Middle frontal gyrus (tissue), 1 donor: ENCODE results near the gene FHL2.

Experiments used
- DNase-seq: peaks from one replicate; pipeline ENCODE4 v3.0.0-alpha.2; 2015; ENCODE audit warnings: low spot score; ENCODE audit errors: extremely low spot score

The FHL2 gene

DNA sequence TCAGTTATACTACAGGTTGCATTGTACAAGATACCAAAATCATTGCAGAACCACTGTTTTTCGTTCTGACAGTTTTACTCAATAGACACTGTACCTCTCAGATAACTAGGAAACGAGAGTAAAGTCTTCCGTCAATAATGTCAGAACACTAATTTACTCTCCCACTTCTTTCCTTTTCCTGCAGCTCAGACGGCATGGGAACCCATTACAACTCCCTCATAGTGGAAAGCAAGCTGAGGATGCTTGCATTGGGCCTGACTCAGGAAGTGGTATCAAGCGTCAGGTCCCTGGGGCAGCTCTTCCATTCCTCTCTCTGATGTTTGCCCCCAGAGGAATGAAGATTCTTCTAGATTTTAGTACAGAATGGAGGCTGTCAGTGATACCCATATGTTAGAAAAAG lies 23.9 kb upstream of the FHL2 start:
- DNase-seq = no peak

- DNase-seq = no peak
Measured at GRCh38 chr2:105421053-105421452, 22.2 kb upstream of the FHL2 start.

GRCh38 chr2:105418522-105418921 lies 19.7 kb upstream of the FHL2 start:
- DNase-seq = no peak

- no peak for DNase-seq
Measured at GRCh38 chr2:105417857-105418436, 19.1 kb upstream of the FHL2 start.

DNA sequence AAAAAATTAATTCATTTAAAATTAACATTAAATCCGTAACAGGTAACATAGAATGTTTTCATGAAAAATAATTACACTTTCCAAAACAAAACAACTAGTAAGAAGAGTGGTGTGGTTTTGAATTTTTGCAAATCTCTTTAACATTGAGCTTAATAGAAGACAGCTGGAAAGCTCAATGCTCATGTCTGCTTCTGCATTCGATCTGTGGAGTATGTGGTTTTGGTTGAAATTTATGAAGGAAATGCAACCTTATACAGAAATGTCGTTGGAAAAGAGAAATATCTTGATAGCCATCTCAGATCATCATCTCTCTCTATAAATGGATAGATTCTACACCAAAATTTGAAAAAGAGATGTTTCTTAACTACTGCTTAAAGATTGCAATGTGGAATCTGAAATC lies 17.3 kb upstream of the FHL2 start:
- DNase-seq = no peak

- no peak for DNase-seq
Measured at GRCh38 chr2:105415007-105415406, 16.2 kb upstream of the FHL2 start.

GRCh38 chr2:105413206-105413605 lies 14.4 kb upstream of the FHL2 start:
- no peak for DNase-seq

- no peak for DNase-seq
Measured at GRCh38 chr2:105412584-105412983, 13.7 kb upstream of the FHL2 start.

- DNase-seq = no peak
Measured at GRCh38 chr2:105411720-105412407, 13.0 kb upstream of the FHL2 start.

GRCh38 chr2:105410554-105410953 lies 11.7 kb upstream of the FHL2 start:
- no peak for DNase-seq

DNA sequence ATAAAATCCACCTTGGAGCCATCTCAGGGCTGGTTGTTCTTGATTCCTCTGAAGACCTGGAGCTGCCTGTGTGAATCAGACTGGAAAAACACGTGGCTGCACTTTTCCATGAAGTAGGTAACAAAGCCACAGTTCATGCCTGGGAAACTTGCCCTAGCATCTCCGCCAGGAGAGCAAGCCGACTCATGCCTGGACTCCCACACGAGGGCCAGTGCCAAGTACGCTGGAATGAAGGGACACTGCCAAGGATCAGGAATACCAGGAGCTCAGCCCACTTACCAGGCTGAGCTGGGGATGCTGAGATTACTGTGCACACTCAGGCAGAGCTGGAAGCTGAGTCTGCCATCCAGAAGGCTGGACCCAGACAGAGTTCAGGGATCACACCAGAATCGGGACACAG lies 10.9 kb upstream of the FHL2 start:
- no peak for DNase-seq

DNA sequence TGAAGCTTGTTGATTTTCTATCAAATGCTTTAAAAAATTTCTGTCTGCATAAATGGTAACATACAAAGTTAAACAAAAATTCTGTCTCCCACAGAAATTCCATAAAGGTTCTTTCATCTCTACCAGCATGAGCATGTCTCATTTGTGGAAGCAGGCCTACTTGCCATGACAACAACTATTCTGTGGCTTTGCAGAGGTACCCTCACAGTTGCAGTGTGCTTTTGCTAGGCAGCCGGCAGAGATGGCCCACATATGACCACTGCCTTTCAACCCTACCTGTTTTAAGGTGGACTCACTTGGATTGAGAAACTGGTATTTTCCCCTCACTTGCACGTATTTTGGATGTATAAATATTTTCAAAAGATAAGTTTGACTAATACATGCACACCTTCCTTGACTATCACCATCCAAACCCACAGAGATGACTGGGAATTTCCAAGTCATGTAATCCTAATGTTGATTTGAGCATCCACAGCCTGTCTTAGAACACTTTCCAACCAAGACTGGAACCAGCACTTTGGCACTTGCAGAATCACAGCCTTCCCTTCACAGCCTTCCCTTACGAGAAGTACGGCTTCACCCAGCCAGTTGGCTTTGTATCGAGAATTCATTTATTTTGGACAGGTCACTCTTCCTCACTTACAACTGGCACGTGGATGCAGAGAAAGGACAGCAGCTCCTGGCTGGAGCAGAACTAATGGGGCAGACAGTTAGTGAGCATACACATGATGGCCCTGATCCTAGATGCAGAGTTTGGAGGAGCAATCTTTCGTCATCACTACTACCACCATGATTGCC lies 9.3 kb upstream of the FHL2 start:
- DNase-seq = no peak

GRCh38 chr2:105406221-105406620 lies 7.4 kb upstream of the FHL2 start:
- no peak for DNase-seq

DNA sequence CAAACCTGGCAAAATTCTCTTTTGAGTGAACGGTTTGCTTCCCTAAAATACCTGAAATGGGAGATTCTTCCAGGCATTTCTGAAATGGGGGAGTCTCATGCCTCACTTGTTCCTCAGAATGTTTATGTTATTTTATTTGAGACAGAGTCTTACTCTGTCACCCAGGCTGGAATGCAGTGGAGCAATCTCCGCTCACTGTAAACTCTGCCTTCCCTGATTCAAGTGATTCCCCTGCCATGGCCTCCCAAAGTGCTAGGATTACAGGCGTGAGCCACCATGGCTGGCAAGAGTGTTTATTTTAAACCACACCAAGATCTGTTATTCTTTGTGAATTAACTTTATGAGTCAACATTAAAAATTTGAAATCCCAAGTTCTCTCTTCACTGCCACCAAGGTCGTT lies 6.4 kb upstream of the FHL2 start:
- DNase-seq = no peak

GRCh38 chr2:105404736-105405135 lies 5.9 kb upstream of the FHL2 start:
- no peak for DNase-seq

DNA sequence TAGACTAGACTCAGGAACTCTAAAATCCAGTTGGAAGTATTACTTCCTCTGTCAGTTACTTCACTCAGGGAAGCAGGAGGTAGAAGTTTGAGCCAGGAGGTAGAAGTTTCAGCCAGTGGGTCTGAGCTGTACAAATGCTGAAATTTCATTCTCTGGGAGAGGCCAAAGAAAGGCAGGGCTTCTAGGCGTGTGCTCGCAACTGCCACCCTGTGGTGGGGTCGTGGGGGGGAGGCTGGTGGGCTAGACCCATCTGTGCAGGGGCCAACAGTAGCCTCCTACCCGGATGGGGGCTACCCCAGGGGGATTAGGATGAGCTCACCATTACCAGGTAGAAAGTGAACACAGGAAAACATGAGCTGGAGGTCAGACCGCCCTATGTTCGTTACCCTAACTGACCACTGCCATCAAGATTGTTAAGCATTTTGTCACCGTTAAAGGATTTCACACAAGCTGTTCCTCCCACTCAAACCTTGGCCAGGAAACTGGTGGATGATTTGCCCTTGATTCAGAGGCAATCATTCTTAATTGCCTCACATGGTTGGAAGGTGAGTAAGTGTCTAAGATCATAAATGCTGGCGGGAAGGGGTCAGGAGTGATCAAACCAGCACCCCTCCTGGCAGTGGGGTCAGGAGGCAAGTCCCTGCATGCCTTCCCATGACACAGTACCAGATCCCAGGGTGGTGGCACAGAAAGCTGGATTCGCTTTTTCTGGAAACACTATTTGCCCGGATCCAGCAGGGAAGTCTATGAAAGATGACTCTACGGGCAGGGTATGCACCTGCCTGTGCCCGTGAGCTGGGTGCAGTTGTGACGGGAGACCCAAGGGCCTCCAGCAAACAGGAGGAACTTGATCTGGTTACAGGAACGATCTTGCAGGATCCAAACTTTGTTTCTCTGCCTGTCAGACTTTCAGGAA lies 5.2 kb upstream of the FHL2 start:
- DNase-seq = no peak

- no peak for DNase-seq
Measured at GRCh38 chr2:105403241-105403782, 4.5 kb upstream of the FHL2 start.

DNA sequence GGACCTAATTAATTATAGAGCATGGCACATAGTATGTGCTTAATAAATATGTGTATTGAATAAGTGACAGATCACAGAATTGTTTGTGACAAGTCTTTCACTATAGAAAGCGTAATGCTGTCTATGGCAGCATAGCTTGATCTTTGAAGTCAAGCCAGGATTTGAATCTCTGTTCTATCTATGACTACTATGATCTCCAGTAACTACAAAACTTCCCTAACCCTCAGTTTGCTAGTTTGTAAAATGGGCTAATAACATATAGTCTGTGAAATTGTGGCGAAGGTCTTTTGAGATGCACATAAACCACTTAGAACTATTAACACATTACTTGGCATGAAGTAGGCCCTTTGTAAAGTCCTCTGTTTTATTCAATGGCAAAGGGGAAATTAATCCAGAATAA lies 4.0 kb upstream of the FHL2 start:
- no peak for DNase-seq

- DNase-seq = no peak
Measured at GRCh38 chr2:105401867-105402266, 3.0 kb upstream of the FHL2 start.

DNA sequence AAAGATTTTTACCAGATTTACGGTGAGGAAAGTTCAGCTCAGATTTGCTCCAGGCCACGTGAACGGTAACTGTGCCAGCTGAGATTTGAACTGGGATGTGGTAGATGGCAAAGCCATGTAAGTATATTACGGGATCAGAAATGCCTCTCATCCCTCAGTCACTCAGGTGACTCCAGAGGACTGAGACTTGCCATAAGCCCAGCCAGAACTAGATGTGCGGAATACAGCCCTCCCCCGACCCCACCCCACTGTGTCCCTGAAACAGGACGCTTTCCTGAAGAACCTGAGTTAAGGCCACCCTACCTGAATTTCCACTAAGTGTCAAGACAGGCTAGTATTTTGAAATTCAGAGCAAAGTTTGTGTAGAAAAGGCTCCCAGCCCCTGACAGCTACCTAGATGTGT lies 1.3 kb upstream of the FHL2 start:
- no peak for DNase-seq

GRCh38 chr2:105399207-105399861 lies 483 bp upstream of the FHL2 start:
- DNase-seq = no peak
